ENCODE measurements around the gene CCNL2.
A peak's percentile ranks its signal among the peaks of the same experiment; 100 is the strongest.

The CCNL2 gene

GRCh38 chr1:1432274-1432950 lies 33.3 kb upstream of the CCNL2 start:
- Histone ChIP-seq H3K27ac (ENCODE audit: poor library complexity, severe bottlenecking) (peak overlapping the region; percentile 14), H3K9me3 (ENCODE audit: severe bottlenecking) (no peaks in the 10 kb centered on the region), H3K27me3 (ENCODE audit: insufficient read depth, poor library complexity, severe bottlenecking) (no peaks in the 10 kb centered on the region), H3K36me3 (ENCODE audit: low read depth) (no peaks in the 10 kb centered on the region), H3K4me3 (ENCODE audit: severe bottlenecking) (no peak overlapping the region), H3K4me1 (ENCODE audit: insufficient read depth, poor library complexity, severe bottlenecking) (peaks cover 9% of the 10 kb centered on the region)
- no peak for DNase-seq (ENCODE audit: low spot score)
- ATAC-seq (ENCODE audit: low read depth) = no peak
- no peak for TF ChIP-seq CTCF (IDR thresholded peaks at IDR 0.05; ENCODE audit: poor library complexity, severe bottlenecking)

- DNase-seq (ENCODE audit: low spot score) (no peak), ATAC-seq (ENCODE audit: low read depth) (peak; percentile 10; the same call in 1 of the 3 replicates)
- Histone ChIP-seq H3K4me1 (ENCODE audit: insufficient read depth, poor library complexity, severe bottlenecking) (peaks cover 9% of the 10 kb centered on the region), H3K27me3 (ENCODE audit: insufficient read depth, poor library complexity, severe bottlenecking) (no peaks in the 10 kb centered on the region), H3K4me3 (ENCODE audit: severe bottlenecking) (no peak overlapping the region), H3K9me3 (ENCODE audit: severe bottlenecking) (no peaks in the 10 kb centered on the region), H3K27ac (ENCODE audit: poor library complexity, severe bottlenecking) (peak overlapping the region; percentile 14), H3K36me3 (ENCODE audit: low read depth) (no peaks in the 10 kb centered on the region)
- no peak for TF ChIP-seq CTCF (IDR thresholded peaks at IDR 0.05; ENCODE audit: poor library complexity, severe bottlenecking)
Measured at GRCh38 chr1:1431845-1432273, 32.7 kb upstream of the CCNL2 start.

- DNase-seq (ENCODE audit: low spot score) = no peak
- no peaks in the 10 kb centered on the region for H3K9me3 ChIP-seq (ENCODE audit: severe bottlenecking)
- H3K27me3 ChIP-seq (ENCODE audit: insufficient read depth, poor library complexity, severe bottlenecking) = no peaks in the 10 kb centered on the region
- TF ChIP-seq CTCF (IDR thresholded peaks at IDR 0.05; ENCODE audit: poor library complexity, severe bottlenecking) = no peak
- H3K27ac ChIP-seq (ENCODE audit: poor library complexity, severe bottlenecking) = peak overlapping the region; percentile 14
- H3K4me1 ChIP-seq (ENCODE audit: insufficient read depth, poor library complexity, severe bottlenecking) = peaks cover 9% of the 10 kb centered on the region
- no peak overlapping the region for H3K4me3 ChIP-seq (ENCODE audit: severe bottlenecking)
- no peaks in the 10 kb centered on the region for H3K36me3 ChIP-seq (ENCODE audit: low read depth)
- ATAC-seq (ENCODE audit: low read depth) = no peak
Measured at GRCh38 chr1:1430992-1431844, 32.1 kb upstream of the CCNL2 start.

GRCh38 chr1:1430114-1430982 lies 31.2 kb upstream of the CCNL2 start:
- no peak for DNase-seq (ENCODE audit: low spot score)
- H3K27ac ChIP-seq (ENCODE audit: poor library complexity, severe bottlenecking) = no peak overlapping the region
- no peaks in the 10 kb centered on the region for H3K9me3 ChIP-seq (ENCODE audit: severe bottlenecking)
- no peak overlapping the region for H3K4me3 ChIP-seq (ENCODE audit: severe bottlenecking)
- TF ChIP-seq CTCF (IDR thresholded peaks at IDR 0.05; ENCODE audit: poor library complexity, severe bottlenecking) = no peak
- ATAC-seq (ENCODE audit: low read depth) = no peak
- no peaks in the 10 kb centered on the region for H3K27me3 ChIP-seq (ENCODE audit: insufficient read depth, poor library complexity, severe bottlenecking)
- no peaks in the 10 kb centered on the region for H3K36me3 ChIP-seq (ENCODE audit: low read depth)
- peaks cover 9% of the 10 kb centered on the region for H3K4me1 ChIP-seq (ENCODE audit: insufficient read depth, poor library complexity, severe bottlenecking)

Measured in RWPE2 (cell line).